GM12864 (cell line): ENCODE data around the gene ERCC8.

Experiments
- DNase-seq: peaks from one replicate; pipeline ENCODE4 v3.0.0-alpha.2; 2011; ENCODE audit warnings: low read depth
- H3K4me3 ChIP-seq: 2 replicates; pipeline ENCODE4 v1.5.1; 2011; ENCODE audit warnings: mild to moderate bottlenecking, low read depth, low read length, control low read depth
- CTCF ChIP-seq: IDR thresholded peaks from 2 replicates; pipeline ENCODE4 v1.5.1; 2011; ENCODE audit warnings: low read depth, mild to moderate bottlenecking, moderate library complexity, low read length, control low read depth, inconsistent platforms; ENCODE audit errors: missing control alignments

Gene ERCC8

GRCh38 chr5:60918466-60918865 is 26.4 kb downstream of the ERCC8 start:
- no peak for DNase-seq
- TF ChIP-seq CTCF = no peak

GRCh38 chr5:60916646-60917045 is 28.2 kb downstream of the ERCC8 start:
- no peak overlapping the region for H3K4me3 ChIP-seq
- TF ChIP-seq CTCF = no peak
- DNase-seq = no peak

More at GRCh38 chr5:60918466-60918865, 26.4 kb downstream of the ERCC8 start:
- no peak overlapping the region for H3K4me3 ChIP-seq

GRCh38 chr5:60903356-60903755 is 41.5 kb downstream of the ERCC8 start:
- no peak for TF ChIP-seq CTCF
- no peak overlapping the region for H3K4me3 ChIP-seq
- no peak for DNase-seq

GRCh38 chr5:60896991-60897390 is 47.9 kb downstream of the ERCC8 start:
- TF ChIP-seq CTCF = no peak
- no peak for DNase-seq
- no peak overlapping the region for H3K4me3 ChIP-seq

GRCh38 chr5:60893521-60893920 is 51.3 kb downstream of the ERCC8 start:
- no peak for TF ChIP-seq CTCF
- no peak for DNase-seq
- no peak overlapping the region for H3K4me3 ChIP-seq

- no peak for DNase-seq
- H3K4me3 ChIP-seq = no peak overlapping the region
- TF ChIP-seq CTCF = no peak
Measured at GRCh38 chr5:60891667-60892066, 53.2 kb downstream of the ERCC8 start.

- TF ChIP-seq CTCF = no peak
- no peak for DNase-seq
- H3K4me3 ChIP-seq = no peak overlapping the region
Measured at GRCh38 chr5:60888359-60889061, 56.4 kb downstream of the ERCC8 start.
